HCT116 (cell line): ENCODE data around the gene CDC42BPB. TPM values are rescaled to one million over a fixed set of nuclear protein-coding genes. Genes with fewer than 3 reads are reported as not detected.
A peak's percentile ranks its signal among the peaks of the same experiment; 100 is the strongest.

Experiments
- ATAC-seq: fragments of 200-7000 bp; cut with Tn5 transposase; 2 replicates; pipeline ENCODE4 v1.9.1; 2020; ENCODE audit warnings: mild to moderate bottlenecking, moderate library complexity
- BruUV-seq: library from RNA; stranded (reverse); fragments of 400-500 nt; replicated peaks from 2 replicates; lab custom pipeline; 2021; lab: Mats Ljungman, UMichigan
- CTCF ChIA-PET: fragments of 300-600 bp; sonication (Branson Sonifier 250); formaldehyde crosslinking; loops from one replicate; lab custom pipeline; 2021; ENCODE audit warnings: antibody characterized with exemption; lab: Charles Lee
- POLR2A ChIA-PET: fragments of 300-600, 350-600 bp; sonication (Branson Sonifier 250); formaldehyde crosslinking; loops from one replicate; lab custom pipeline; 2021; ENCODE audit warnings: antibody characterized with exemption; lab: Charles Lee
- RAD21 ChIA-PET, 2 experiments: fragments of 300-600 bp; sonication (Branson Sonifier 250); formaldehyde crosslinking; loops; one replicate each; lab custom pipeline; 2023; ENCODE audit warnings: low total read pairs in 2 of 2; ENCODE audit not compliant: uncharacterized antibody in 2 of 2, unreplicated experiment in 2 of 2, low non-redundant PET in 1 of 2; lab: Charles Lee
- DNase-seq: peaks from one replicate; pipeline ENCODE4 v3.0.0-alpha.2; 2010; ENCODE audit warnings: low read depth, low spot score
- H2AFZ ChIP-seq: fragments of 200-600 bp; shearing (Covaris generic), sonication (generic); 2 replicates; pipeline ENCODE4 v1.6.1; 2017; ENCODE audit warnings: low read depth, mixed run types, mixed read lengths, antibody characterized with exemption, low read length; ENCODE audit not compliant: poor library complexity, severe bottlenecking
- H3K27ac ChIP-seq: 2 replicates; pipeline ENCODE4 v1.5.1; 2012; ENCODE audit warnings: low read depth, low read length
- H3K27me3 ChIP-seq: fragments of 200-600 bp; sonication (generic); 2 replicates; pipeline ENCODE4 v1.6.1; 2016; ENCODE audit warnings: mixed run types, low read length, mixed read lengths; ENCODE audit not compliant: insufficient read depth
- H3K36me3 ChIP-seq, 2 experiments: fragments of 200-500 bp in 1 of 2; fragments of 200-600 bp in 1 of 2; sonication (Bioruptor generic) in 1 of 2; sonication (generic) in 1 of 2; 2 replicates each; pipeline versions ENCODE4 v1.5.1 to v1.6.1; 2014 to 2016; ENCODE audit warnings: low read length in 2 of 2, inconsistent platforms in 1 of 2, mixed read lengths in 1 of 2, mixed run types in 1 of 2; ENCODE audit not compliant: insufficient read depth in 2 of 2, control insufficient read depth in 1 of 2
- H3K4me1 ChIP-seq, 2 experiments: fragments of 200-600 bp in 1 of 2; sonication (generic) in 1 of 2; 2 replicates each; pipeline versions ENCODE4 v1.5.1 to v1.6.1; 2012 to 2017; ENCODE audit warnings: low read length in 2 of 2, inconsistent platforms in 1 of 2, mild to moderate bottlenecking in 1 of 2, mixed read lengths in 1 of 2, mixed run types in 1 of 2, moderate library complexity in 1 of 2; ENCODE audit not compliant: insufficient read depth in 2 of 2, control insufficient read depth in 1 of 2
- H3K4me2 ChIP-seq: fragments of 200-600 bp; sonication (generic); 2 replicates; pipeline ENCODE4 v1.6.1; 2017; ENCODE audit warnings: mixed run types, low read length, mixed read lengths
- H3K4me3 ChIP-seq, 2 experiments: fragments of 200-600 bp in 1 of 2; sonication (generic) in 1 of 2; replicated peaks in 1 of 2; 2 replicates each; pipeline ENCODE4 v1.5.1; 2011 to 2016; ENCODE audit warnings: low read length in 2 of 2, control low read depth in 1 of 2, low read depth in 1 of 2, mild to moderate bottlenecking in 1 of 2, mixed read lengths in 1 of 2, mixed run types in 1 of 2
- H3K79me2 ChIP-seq: fragments of 200-600 bp; sonication (generic); 2 replicates; pipeline ENCODE4 v1.6.1; 2017; ENCODE audit warnings: mild to moderate bottlenecking, mixed run types, low read length, moderate library complexity, mixed read lengths; ENCODE audit not compliant: insufficient read depth
- H3K9ac ChIP-seq: fragments of 200-600 bp; sonication (generic); 2 replicates; pipeline ENCODE4 v1.6.1; 2016; ENCODE audit warnings: low read length, mixed read lengths
- H3K9me2 ChIP-seq: fragments of 200-600 bp; sonication (generic), shearing (Covaris generic); 2 replicates; pipeline ENCODE4 v1.6.1; 2017; ENCODE audit warnings: mixed run types, mild to moderate bottlenecking, moderate library complexity; ENCODE audit not compliant: insufficient read depth
- H3K9me3 ChIP-seq, 2 experiments: fragments of 200-500 bp in 1 of 2; fragments of 200-600 bp in 1 of 2; sonication (Bioruptor generic) in 1 of 2; sonication (generic) in 1 of 2; 2 replicates each; pipeline ENCODE4 v1.6.1; 2014 to 2017; ENCODE audit warnings: low read length in 2 of 2, mixed read lengths in 2 of 2, inconsistent platforms in 1 of 2, low read depth in 1 of 2, mild to moderate bottlenecking in 1 of 2, mixed run types in 1 of 2, moderate library complexity in 1 of 2; ENCODE audit not compliant: control insufficient read depth in 1 of 2, insufficient read depth in 1 of 2
- H4K20me1 ChIP-seq: fragments of 200-600 bp; sonication (generic), shearing (Covaris generic); 2 replicates; pipeline ENCODE4 v1.6.1; 2017; ENCODE audit warnings: mixed run types, mild to moderate bottlenecking, moderate library complexity; ENCODE audit not compliant: insufficient read depth
- CBX3 ChIP-seq: IDR thresholded peaks from 2 replicates; pipeline ENCODE4 v1.6.1; 2012; ENCODE audit warnings: low read depth
- CTCF ChIP-seq, 3 experiments: fragments of 200-600 bp in 1 of 3; sonication (generic) in 1 of 3; IDR thresholded peaks in 2 of 3; conservative IDR thresholded peaks in 1 of 3; 2 replicates each; pipeline ENCODE4 v1.5.1; 2012 to 2017; ENCODE audit warnings: low read depth in 2 of 3, low read length in 2 of 3, antibody characterized with exemption in 1 of 3, borderline replicate concordance in 1 of 3, control low read depth in 1 of 3, mild to moderate bottlenecking in 1 of 3, mixed read lengths in 1 of 3, mixed run types in 1 of 3, moderate library complexity in 1 of 3; ENCODE audit not compliant: insufficient read depth in 1 of 3
- ELF1 ChIP-seq: IDR thresholded peaks from 2 replicates; pipeline ENCODE4 v1.6.1; 2012; ENCODE audit warnings: low read depth, borderline replicate concordance
- EZH2 ChIP-seq: fragments of 200-600 bp; sonication (generic); IDR thresholded peaks from 2 replicates; pipeline ENCODE4 v1.6.1; 2017; ENCODE audit warnings: antibody characterized with exemption, mixed run types
- POLR2A ChIP-seq: IDR thresholded peaks from 2 replicates; pipeline ENCODE4 v1.7.0; 2011; ENCODE audit warnings: borderline replicate concordance; ENCODE audit not compliant: insufficient read depth, insufficient read length; ENCODE audit errors: extremely low read depth
- POLR2AphosphoS5 ChIP-seq: IDR thresholded peaks from 2 replicates; pipeline ENCODE4 v1.6.1; 2011; ENCODE audit warnings: mild to moderate bottlenecking, low read depth, low read length, moderate library complexity
- ZBTB33 ChIP-seq: IDR thresholded peaks from 2 replicates; pipeline ENCODE4 v1.6.1; 2011; ENCODE audit warnings: mild to moderate bottlenecking, low read length, moderate library complexity; ENCODE audit not compliant: insufficient replicate concordance; ENCODE audit errors: extremely low read depth
- ZNF274 ChIP-seq: fragments of 200-500 bp; sonication (Bioruptor generic); IDR thresholded peaks from 2 replicates; pipeline ENCODE4 v1.6.1; 2014; ENCODE audit warnings: mild to moderate bottlenecking, low read depth, low read length, inconsistent platforms
- intact Hi-C: fragments of 100-400 bp; cut with micrococcal nuclease; formaldehyde crosslinking; loops from 2 replicates; pipeline ENCODE4 v1.10.0; 2022
- total RNA-seq: library from RNA; stranded (reverse); gene quantifications from one replicate; pipeline ENCODE4 v1.2.1, GENCODE V29; 2021; ENCODE audit not compliant: unreplicated experiment

CDC42BPB gene
- total RNA-seq, 1 experiment from 2014 or later = 85.6 TPM

- Histone ChIP-seq H3K27ac (no peak overlapping the region; the same call in 1 of the 2 replicates), H3K9ac (no peak overlapping the region), H3K36me3 (no peaks in the 10 kb centered on the region), H3K9me3 (no peaks in the 10 kb centered on the region), H3K27me3 (no peaks in the 10 kb centered on the region), H3K79me2 (no peaks in the 10 kb centered on the region), H2AFZ (no peak overlapping the region), H3K9me2 (no peaks in the 10 kb centered on the region), H3K4me3 (no peak overlapping the region; a peak in 1 of 4 replicates), H3K4me1 (peaks cover 25 to 45% of the 10 kb centered on the region in 2 experiments), H4K20me1 (no peaks in the 10 kb centered on the region), H3K4me2 (peak overlapping the region; percentile 60)
- intact Hi-C loops = loop anchor here (1.0 kb wide), 3 partner anchors 36 to 187 kb away; no protein-coding TSS in a partner anchor
- ChIA-PET RAD21 (interaction anchor here (0.5 to 2.1 kb wide), 17 partner anchors 8 to 416 kb away, joined by 3 to 18 read pairs (median 3); no protein-coding TSS in a partner anchor), POLR2A (interaction anchor here (0.7 to 1.0 kb wide), 2 partner anchors 11 to 190 kb away, joined by 3 to 6 read pairs; partner anchors contain the start of gene EXOC3L4), CTCF (interaction anchor here (0.6 to 3.1 kb wide), 36 partner anchors 9 to 1389 kb away, joined by 3 to 41 read pairs (median 5); partner anchors contain the start of genes EXOC3L4 and TNFAIP2)
- BruUV-seq = no TSS peak
- TF ChIP-seq CBX3 (no peak), CTCF (IDR thresholded peaks at IDR 0.05 in 2 of 3, conservative IDR thresholded peaks at IDR 0.05 in 1 of 3; ENCODE audit: borderline replicate concordance in 1 of 3, insufficient read depth in 1 of 3, low read depth in 2 of 3, low read length in 2 of 3) (peak in 2 of 3 experiments; percentile 94 to 99; a peak in 4 of 6 replicates)
- DNase-seq = no peak
- ATAC-seq = peak; percentile 83
Observed at GRCh38 chr14:103104654-103105452, 47.5 kb upstream of the CDC42BPB start.

- Histone ChIP-seq H3K36me3 (no peaks in the 10 kb centered on the region), H2AFZ (no peak overlapping the region), H3K79me2 (no peaks in the 10 kb centered on the region), H3K4me3 (no peak overlapping the region), H3K9ac (no peak overlapping the region), H4K20me1 (no peaks in the 10 kb centered on the region), H3K9me3 (no peaks in the 10 kb centered on the region), H3K4me1 (peaks cover 24 to 41% of the 10 kb centered on the region in 2 experiments), H3K9me2 (no peaks in the 10 kb centered on the region), H3K27me3 (no peaks in the 10 kb centered on the region), H3K27ac (no peak overlapping the region; the same call in 1 of the 2 replicates), H3K4me2 (peak overlapping the region; percentile 60)
- intact Hi-C loops = no loop called here
- no peak for DNase-seq
- TF ChIP-seq CTCF (IDR thresholded peaks at IDR 0.05 in 2 of 3, conservative IDR thresholded peaks at IDR 0.05 in 1 of 3; ENCODE audit: borderline replicate concordance in 1 of 3, insufficient read depth in 1 of 3, low read depth in 2 of 3, low read length in 2 of 3) (no peak), ZNF274 (no peak), EZH2 (no peak), ELF1 (no peak), ZBTB33 (no peak), POLR2A (no peak), POLR2AphosphoS5 (no peak)
- no peak for ATAC-seq
- no TSS peak for BruUV-seq
- ChIA-PET RAD21 (interaction anchor here (0.6 to 2.1 kb wide), 13 partner anchors 26 to 417 kb away, joined by 3 to 18 read pairs (median 3); no protein-coding TSS in a partner anchor), POLR2A (interaction anchor here (0.7 to 1.0 kb wide), 2 partner anchors 10 to 190 kb away, joined by 3 to 6 read pairs; partner anchors contain the start of gene EXOC3L4), CTCF (interaction anchor here (0.6 to 3.1 kb wide), 32 partner anchors 9 to 1390 kb away, joined by 3 to 41 read pairs (median 6); partner anchors contain the start of genes EXOC3L4 and TNFAIP2)
Observed at GRCh38 chr14:103104389-103104653, 47.0 kb upstream of the CDC42BPB start.
